IPS-18c (cell line): ENCODE data around the gene TPP1.

Experiments used
- H3K4me3 ChIP-seq: 2 replicates; pipeline ENCODE4 v1.7.0; 2013; ENCODE audit warnings: low read depth, mild to moderate bottlenecking, low read length, moderate library complexity; ENCODE audit not compliant: insufficient read depth
- H3K9me3 ChIP-seq: one replicate; pipeline ENCODE4 v1.6.1; 2013; ENCODE audit warnings: mild to moderate bottlenecking, low read length, moderate library complexity; ENCODE audit not compliant: control insufficient read depth, insufficient read depth

TPP1 gene

DNA sequence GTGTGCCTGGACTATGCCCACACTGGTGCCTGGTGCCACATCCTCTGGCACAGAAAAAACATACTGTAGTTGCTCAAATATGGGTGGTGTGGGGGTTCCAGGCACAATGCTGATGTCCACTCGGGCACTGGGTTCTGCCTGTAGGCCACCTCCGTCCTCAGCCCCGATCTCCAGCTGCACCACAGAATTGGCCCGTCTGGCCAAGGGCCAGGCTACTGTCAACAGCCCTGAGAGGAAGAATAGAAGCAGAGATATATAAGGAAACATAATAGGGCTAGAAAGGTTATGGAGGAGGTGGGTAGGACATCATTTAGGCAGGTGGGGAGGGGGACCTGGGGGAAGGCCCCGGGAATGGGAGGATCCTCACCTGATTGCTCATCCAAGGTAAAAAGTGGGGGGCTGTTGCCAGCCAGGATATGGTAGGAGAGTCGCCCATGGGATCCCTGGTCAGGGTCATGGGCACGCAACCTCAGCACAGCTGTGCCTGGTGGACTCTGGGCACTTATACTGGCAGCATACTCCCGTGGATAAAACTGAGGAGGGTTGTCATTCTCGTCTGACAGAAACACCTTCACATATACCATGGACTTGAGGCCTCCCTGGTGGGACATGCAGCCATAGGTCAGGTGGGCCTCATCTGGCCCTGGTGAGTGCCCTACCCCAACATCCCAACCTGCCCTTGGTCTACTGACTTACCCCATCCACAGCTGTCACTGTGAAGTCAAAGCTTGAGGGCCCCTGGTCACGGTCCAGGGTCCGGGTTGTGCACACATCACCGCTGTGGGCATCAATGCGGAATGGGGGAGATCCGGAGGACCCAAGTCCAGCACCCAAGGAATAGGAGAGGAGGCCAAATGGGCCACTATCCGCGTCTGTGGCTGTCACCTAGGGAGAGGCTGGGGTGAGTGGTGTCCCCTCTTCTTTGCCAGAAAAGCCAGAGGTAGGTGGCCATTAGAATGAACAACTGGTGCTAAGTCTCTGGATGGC, 14.5 kb upstream of the TPP1 start:
- Histone ChIP-seq H3K9me3 (no peaks in the 10 kb centered on the region), H3K4me3 (no peak overlapping the region)

DNA sequence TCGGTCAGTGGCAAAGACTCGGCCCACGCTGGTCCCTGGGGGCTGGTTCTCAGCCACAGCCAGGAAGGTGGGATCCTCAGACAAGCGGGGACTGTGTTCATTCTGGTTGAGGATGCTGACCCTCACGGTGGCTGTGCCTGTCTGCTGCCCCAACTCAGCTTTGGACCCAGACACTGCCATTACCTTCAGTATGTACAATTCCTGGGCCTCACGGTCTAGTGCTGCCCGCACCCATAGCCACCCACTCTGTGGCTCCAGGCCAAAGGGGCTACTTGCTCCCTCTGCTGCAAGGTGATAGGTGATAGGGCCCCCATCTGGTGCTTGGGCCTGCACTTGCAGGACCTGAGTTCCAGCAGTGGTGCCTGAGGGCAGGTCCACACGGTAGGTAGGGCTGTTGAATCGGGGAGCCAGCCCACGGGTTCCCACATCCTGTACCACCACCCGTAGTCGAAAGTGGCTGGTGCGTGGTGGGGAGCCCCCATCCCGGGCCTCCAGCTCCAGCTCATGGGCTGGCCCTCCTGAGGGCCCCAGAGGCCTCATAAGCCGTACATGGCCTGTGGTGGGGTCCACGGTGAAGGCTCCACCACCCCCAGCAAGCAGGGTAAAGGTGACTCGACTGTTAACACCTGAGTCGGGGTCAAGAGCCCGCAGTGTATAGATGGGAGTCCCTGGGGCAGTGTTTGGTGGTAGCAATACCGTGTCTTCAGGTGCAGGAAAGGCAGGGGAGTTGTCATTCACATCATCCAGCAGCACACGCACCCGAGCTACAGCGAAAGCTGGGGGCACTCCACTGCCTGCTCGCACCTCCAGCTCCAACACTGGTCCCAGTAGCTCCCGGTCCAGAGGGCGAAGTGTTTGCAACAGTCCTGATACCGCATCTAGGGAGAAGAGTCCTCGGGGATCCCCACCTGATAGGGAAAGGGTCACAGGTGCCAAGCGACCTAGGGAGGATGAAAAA, 13.2 kb upstream of the TPP1 start:
- no peak overlapping the region for H3K4me3 ChIP-seq
- H3K9me3 ChIP-seq, result no peaks in the 10 kb centered on the region

DNA sequence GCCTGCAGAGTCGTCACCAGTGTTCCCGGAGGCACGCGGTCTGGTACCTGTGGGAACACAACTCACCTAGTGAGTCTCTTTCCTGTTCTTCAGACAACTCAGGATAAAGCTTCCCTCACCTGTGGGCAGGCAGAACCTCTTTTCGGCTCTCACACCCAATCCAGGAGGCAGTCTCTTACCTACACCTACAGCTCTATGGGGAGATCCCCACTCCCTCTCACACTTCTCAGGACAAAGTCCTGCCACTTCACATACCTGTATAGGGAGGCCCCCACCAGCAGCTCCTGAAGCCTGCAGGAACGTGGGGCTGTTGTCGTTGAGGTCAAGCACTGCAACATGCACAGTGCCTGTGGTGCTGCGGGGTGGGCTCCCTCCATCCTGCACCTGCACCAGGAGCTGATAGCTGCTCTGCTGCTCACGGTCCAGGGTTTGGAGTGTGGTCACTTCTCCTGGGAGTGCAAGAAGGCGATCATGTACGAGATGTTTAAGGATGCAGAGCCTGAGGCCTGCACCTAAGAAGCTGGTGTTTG, 12.2 kb upstream of the TPP1 start:
- no peaks in the 10 kb centered on the region for H3K9me3 ChIP-seq
- no peak overlapping the region for H3K4me3 ChIP-seq

DNA sequence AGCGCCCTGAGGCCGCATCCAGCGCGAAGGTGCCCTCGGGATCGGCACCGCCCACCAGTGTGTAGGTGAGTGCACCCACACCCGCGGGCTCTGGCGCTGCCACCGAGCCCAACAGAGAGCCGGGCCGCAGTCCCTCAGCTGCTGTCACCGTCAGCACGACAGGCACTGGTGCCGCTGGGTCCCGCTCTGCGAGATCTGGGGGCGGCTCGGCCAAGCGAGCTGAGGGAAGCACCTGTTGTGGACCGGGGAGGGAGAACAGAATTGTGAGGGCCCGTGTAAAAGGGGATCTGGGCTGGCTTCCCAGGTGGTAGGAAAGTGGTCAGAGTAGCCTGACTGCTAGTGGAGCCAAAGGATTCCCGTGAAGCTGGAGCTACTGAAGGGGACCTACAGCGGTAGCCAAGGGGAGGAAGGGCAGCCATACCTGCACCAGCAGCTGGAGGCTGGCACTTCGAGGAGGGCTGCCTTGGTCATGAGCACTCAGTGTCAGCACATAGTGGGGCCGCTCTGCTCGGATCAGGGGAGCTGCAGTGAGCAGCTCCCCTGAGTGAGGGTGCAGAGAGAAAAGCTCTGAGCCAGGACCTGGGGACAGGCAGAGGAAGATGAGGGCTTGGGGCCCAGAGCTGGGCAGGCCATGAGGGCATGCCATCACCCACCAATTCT, 11.5 kb upstream of the TPP1 start:
- Histone ChIP-seq H3K4me3 (no peak overlapping the region), H3K9me3 (no peaks in the 10 kb centered on the region)

DNA sequence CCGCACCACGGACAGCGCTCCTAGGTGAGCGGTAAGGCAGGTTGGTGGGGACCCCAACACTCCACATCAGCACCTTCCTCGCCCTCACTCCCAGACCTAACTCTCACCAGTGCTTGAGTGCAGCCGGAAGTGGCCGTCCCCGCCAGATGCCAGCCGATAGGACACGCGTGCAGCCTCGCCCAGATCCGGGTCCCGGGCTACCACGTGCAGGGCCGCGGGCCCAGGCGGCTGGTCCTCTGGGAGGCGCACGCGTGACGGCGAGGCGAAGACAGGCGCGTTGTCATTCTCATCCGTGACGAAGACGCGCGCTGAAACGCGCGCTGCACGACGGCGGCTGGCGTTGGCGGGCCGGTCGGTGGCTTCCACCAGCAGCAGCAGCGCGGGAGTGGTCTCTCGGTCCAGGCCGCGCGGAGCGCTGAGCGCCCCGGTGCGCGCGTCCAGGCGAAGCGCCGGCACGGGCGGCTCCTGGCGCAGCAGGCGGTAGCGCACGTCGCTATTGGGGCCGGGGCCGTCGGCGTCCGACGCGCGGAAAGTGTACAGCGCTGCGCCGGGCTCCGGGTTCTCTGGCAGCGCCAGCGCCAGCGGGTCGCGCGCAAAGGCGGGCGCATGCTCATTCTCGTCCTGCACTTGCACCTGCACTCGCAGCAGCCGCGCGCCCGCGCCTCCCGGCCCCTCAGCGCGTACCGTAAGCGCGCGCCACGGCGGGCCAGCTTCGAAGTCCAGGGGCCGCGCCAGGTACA, 10.8 kb upstream of the TPP1 start:
- H3K4me3 ChIP-seq, result no peak overlapping the region
- no peaks in the 10 kb centered on the region for H3K9me3 ChIP-seq

DNA sequence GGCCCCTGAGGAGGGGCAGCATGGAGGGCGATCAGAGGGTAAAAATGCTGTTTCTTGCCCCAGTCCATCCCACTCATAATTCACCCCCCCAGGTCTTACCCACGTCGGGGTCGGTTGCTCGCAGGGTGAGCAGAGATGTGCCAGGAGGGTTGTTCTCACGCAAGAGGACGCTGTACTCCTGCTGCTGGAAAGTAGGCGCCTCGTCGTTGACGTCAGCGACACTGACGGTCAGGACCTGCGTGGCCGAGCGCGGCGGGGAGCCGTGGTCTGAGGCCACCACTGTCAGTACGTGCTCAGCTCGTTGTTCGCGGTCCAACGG, 10.3 kb upstream of the TPP1 start:
- H3K9me3 ChIP-seq, result no peaks in the 10 kb centered on the region
- H3K4me3 ChIP-seq, result no peak overlapping the region

DNA sequence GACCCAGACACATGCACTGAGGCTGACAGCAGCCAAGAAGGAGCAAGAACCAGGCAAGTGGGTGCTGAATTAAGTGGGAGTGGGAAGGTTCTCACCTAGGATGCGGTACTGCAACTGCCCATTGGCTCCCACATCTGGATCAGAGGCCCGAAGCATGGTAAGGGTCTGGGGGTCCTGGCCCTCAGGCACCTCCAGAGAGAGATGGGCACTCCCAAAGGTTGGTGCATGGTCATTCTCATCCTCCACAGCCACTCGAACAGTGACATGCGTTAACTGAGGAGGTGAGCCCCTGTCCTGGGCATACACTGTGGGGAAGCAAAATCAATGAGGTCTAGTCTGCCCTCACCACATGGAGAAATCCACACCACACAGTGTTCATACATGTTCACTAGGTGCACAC, 9.3 kb upstream of the TPP1 start:
- Histone ChIP-seq H3K9me3 (no peaks in the 10 kb centered on the region), H3K4me3 (no peak overlapping the region)

DNA sequence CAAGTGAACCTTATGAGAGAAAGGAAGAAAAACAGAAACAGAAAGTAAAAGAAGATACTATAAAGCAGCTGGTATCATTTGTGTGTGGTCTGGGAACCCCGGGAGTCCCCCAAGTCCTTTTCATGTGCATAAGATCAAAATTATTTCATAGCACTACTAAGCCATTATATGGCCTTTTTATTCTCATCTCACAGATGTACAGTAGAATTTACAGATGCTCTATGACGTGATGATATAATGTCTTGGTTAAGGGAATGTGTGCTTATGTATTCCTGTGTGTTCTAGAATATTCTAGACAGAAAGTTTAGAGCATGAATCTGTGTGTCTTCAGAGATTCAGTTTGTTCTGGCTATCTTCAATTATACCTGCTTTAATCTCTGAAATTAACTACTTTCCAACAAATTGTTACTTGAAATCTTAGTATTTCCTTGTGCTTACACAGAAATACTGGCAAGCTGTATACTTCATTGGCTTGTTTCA, 8.6 kb upstream of the TPP1 start:
- no peak overlapping the region for H3K4me3 ChIP-seq

DNA sequence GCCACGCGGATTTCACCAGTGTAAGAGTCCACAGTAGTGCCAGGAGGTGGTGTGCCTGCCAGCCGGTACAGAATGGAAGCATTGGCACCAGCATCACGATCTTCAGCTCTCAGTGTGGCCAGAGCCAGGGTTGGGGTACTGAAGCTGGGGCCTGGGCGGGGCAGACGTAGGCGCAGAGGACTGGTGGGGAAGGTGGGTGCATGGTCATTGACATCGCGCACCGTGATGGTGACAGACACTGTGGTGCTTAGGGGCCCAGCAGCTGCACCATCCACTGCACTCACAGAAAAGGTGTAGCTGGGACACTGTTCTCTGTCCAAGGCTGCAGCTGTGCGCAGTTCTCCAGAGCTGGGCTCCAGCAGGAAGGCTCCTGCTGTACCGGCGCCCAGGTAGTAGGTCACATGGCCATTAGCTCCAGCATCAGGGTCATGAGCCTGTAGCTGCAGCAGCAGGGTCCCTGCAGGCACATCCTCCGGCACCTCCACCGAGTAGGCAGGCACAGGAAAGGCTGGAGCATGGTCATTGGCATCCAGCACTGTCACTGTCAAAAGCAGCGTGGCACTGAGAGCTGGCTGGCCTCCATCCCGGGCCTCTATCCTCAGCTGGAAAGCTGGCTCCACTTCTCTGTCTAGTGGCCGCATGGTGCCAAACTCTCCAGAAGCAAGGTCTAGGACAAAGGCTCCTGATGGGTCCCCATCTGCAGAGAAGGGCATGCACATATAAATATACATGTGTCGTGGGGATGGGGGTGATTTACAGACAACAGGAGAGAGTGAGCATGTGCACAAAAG, 7.9 kb upstream of the TPP1 start:
- Histone ChIP-seq H3K4me3 (no peak overlapping the region), H3K9me3 (no peaks in the 10 kb centered on the region)

More for the DNA sequence above, 8.6 kb upstream of the TPP1 start:
- no peaks in the 10 kb centered on the region for H3K9me3 ChIP-seq

DNA sequence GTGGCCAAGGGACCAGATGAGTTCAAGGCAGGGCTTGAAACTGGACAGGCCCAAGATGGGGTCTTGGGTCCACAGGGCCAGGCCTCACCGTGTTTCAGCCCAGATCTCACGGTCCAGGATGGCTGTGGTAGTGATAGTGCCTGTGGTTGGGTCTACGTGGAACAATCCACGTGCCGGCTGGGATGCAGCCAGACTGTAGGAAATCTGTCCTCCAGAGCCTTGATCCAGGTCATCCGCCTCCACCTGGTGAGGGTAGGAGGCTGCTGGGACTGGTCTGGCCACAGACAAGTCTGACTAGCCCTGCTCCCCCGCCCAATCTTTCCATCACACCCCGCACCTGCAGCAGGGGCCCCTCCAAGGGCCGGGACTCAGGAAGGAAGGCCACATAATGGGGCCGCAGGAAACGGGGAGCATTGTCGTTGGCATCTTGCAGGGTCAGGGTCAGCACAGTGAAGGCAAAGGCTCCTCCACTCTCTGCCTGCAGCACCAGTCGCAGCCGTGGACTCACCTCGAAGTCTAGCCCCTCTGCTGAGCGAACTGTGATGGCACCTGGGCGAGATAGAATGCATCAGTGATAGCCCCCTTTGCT, 6.7 kb upstream of the TPP1 start:
- H3K9me3 ChIP-seq, result no peaks in the 10 kb centered on the region
- no peak overlapping the region for H3K4me3 ChIP-seq

DNA sequence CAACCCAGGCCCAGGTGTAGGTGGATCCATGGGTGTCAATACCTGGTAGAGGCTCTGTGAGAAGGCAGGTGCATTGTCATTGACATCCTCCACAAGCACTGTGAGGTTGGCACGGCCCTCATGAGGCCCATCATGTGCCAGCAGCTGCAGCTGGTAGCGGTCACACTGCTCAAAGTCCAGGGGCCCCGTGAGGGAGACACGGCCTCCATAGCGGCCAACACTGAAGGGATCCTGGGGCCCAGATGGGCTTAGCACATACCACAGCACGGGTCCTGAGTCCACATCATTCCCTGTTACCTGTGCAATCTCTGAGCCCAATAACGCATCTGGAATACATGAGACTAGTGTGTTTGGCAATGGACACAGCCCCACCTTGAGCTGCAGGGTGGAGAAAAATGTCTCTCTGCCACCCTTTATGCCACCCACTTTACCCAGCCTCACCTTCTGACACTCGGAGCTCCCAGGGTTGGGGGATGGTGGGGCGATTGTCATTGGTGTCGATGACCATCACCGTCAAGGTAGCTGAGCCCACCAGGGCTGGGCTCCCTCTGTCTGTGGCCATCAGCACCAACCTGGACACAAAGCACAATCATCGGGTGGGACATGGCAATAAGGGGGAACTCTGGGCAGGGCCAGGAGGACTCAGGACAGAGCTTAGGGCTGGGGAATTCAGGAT, 6.1 kb upstream of the TPP1 start:
- H3K9me3 ChIP-seq, result no peaks in the 10 kb centered on the region
- no peak overlapping the region for H3K4me3 ChIP-seq

DNA sequence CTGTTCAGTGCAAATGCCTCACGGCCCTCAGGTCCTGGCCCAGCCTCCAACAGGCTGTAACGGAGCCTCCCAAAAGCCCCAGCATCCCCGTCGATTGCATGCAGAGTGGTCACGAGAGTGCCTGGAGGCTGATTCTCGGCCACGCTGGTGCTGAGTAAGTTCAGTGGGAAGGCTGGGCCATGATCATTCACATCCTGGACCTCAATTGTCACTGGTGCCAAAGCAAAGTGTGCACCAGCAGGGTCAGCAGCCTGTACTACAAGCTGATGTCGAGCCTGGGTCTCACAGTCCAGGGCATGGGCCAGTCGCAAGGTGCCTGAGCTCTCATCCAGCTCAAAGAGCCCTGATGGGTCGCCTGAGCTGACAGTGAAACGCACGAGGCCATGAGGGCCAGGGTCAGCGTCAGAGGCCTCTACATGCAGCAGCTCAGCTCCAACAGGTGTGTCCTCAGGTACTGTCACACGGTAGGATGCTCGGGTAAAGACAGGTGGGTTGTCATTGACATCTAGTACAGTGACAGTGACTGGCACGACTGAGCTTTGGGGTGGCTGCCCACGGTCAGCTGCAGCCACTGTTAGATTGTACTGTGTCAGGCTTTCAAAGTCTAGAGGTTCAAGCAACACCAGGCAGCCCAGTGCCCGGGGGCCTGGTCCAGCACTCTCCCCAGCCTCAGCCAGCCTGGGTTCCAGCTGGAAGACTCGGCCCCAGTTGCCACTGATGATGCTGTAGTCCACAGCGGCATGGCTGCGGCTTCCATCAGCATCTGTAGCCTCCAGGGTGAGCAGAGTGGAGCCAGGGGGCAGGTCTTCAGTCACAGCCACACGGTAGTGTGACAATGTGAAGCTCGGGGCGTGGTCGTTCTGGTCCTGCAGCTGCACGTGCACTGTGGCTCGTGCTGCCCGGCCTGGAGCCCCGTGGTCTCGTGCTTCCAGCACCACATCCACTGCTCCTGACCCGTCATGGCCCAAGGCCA, 4.5 kb upstream of the TPP1 start:
- H3K9me3 ChIP-seq, result no peaks in the 10 kb centered on the region
- H3K4me3 ChIP-seq, result no peak overlapping the region

DNA sequence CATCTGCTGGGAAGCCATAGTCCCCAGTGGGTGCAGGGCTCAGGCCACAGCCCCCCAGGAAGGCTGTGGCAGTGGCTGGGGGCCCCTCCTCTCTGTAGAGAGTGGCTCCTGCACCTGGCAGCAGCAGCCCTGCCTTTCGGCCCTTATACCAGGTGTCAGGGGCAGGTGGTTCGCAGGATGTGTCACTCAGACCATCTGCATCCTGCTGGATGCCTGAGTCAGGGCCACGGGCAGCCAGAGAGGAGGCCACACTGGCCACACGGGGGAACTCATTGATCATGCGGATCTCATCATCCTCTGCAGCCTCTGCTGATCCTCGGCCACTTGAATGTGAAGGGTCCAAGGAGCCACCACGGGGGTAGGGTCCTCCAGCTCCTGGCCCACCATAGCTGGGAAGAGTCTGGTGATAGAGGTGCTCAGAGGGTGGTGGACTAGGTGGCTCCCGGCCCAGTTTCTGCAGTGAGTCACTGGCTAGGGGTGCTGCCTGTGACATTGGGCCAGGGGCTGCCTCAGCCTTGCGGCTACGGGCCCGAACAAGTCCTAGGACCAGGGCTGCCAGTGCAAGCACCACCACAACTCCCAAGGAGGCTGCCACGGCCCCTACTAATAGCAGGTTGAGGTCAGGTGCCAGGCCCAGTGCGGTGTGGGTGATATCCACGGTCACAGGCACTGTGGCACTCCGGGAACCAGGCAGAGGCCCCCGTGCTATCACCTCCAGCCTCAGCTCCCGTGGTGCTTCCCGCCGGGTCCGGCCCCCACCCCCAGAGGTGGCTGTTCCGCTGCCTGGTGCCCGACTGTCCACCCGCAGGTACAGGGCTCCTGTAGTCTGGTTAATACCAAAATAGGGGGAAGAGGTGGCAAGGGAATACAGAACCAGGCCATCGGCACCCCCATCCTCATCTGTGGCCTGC, 3.3 kb upstream of the TPP1 start:
- no peak overlapping the region for H3K4me3 ChIP-seq

More for the DNA sequence above, 3.3 kb upstream of the TPP1 start:
- H3K9me3 ChIP-seq, result no peaks in the 10 kb centered on the region
